NCI-H345 treated with DMSO at 0.1 percent for 48 hours (cell line): ENCODE results near the gene MS4A5.

Experiments used
- DNase-seq: peaks from one replicate; lab custom pipeline; 2025; ENCODE audit not compliant: unreplicated experiment; lab: John Stamatoyannopoulos, UW

MS4A5 gene

GRCh38 chr11:60477035-60477445 is 47.7 kb downstream of the MS4A5 start:
- no peak for DNase-seq

DNA sequence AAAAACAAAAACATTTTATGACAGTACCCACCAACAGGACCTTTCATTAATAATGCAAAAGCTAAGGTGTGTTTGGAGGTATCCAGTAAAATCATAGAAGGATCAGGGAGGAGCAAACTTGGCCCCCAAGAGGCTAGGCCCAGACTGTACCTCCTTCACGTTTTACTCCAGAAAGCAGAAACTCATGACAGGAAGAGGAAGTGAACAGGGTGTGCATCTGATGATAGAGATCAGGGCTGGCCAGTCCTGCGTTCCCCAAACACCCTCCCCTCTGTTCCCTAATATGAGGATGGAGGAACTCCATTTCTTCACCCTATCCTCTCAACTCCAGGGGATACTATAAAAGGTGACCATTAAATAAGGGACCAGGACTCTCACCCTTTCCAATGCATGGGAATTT is 53.0 kb downstream of the MS4A5 start:
- no peak for DNase-seq

- no peak for DNase-seq
These were observed 56.6 kb downstream of the MS4A5 start for GRCh38 chr11:60485987-60486386.

- no peak for DNase-seq
These were observed 63.2 kb downstream of the MS4A5 start, which contains the start of gene MS4A12 for GRCh38 chr11:60492488-60493009. TSS of gene MS4A12 (plus strand) at chr11:60492778. CDS start at chr11:60497319, 4,541 bp downstream.

- no peak for DNase-seq
These were observed 64.1 kb downstream of the MS4A5 start for GRCh38 chr11:60493454-60493853.
